ENCODE data around the gene HMX1.

The HMX1 gene

GRCh38 chr4:8857766-8858700 is 13.6 kb downstream of the HMX1 start:
- H3K36me3 ChIP-seq (ENCODE audit: control insufficient read depth in 5 of 5, insufficient read depth in 5 of 5, low read length in 5 of 5): no peaks in the 10 kb centered on the region
- peaks cover 64 to 91% (median 75%) of the 10 kb centered on the region in 5 donors for H3K27me3 ChIP-seq (ENCODE audit: control insufficient read depth in 5 of 5, insufficient read depth in 4 of 5, low read length in 5 of 5)
- peaks cover 0 to 4% (median 3%) of the 10 kb centered on the region in 5 donors for H3K9me3 ChIP-seq (ENCODE audit: control insufficient read depth in 5 of 5, low read length in 5 of 5)
- peak overlapping the region in 1 of 5 donors; percentile 36 for H3K4me3 ChIP-seq (ENCODE audit: low read depth in 1 of 5, low read length in 5 of 5)
- no peak overlapping the region for H3K27ac ChIP-seq (ENCODE audit: low read depth, low read length)
- peaks cover 0 to 25% (median 13%) of the 10 kb centered on the region in 5 donors for H3K4me1 ChIP-seq (ENCODE audit: control insufficient read depth in 5 of 5, insufficient read depth in 5 of 5, low read length in 5 of 5)
- H3K9ac ChIP-seq (ENCODE audit: low read length in 5 of 5): no peak overlapping the region

- H3K9ac ChIP-seq (ENCODE audit: low read length in 5 of 5): no peak overlapping the region
- no peak overlapping the region for H3K27ac ChIP-seq (ENCODE audit: low read depth, low read length)
- peaks cover 0 to 13% (median 12%) of the 10 kb centered on the region in 5 donors for H3K9me3 ChIP-seq (ENCODE audit: control insufficient read depth in 5 of 5, low read length in 5 of 5)
- peaks cover 57 to 90% (median 75%) of the 10 kb centered on the region in 5 donors for H3K27me3 ChIP-seq (ENCODE audit: control insufficient read depth in 5 of 5, insufficient read depth in 4 of 5, low read length in 5 of 5)
- H3K4me1 ChIP-seq (ENCODE audit: control insufficient read depth in 5 of 5, insufficient read depth in 5 of 5, low read length in 5 of 5): peaks cover 0 to 25% (median 13%) of the 10 kb centered on the region in 5 donors
- H3K36me3 ChIP-seq (ENCODE audit: control insufficient read depth in 5 of 5, insufficient read depth in 5 of 5, low read length in 5 of 5): no peaks in the 10 kb centered on the region
- H3K4me3 ChIP-seq (ENCODE audit: low read depth in 1 of 5, low read length in 5 of 5): peak overlapping the region in 3 of 5 donors; percentile 27 to 47 (median 36)
Measured at GRCh38 chr4:8856835-8857621, 14.6 kb downstream of the HMX1 start.

- Histone ChIP-seq H3K36me3 (ENCODE audit: control insufficient read depth in 5 of 5, insufficient read depth in 5 of 5, low read length in 5 of 5) (no peaks in the 10 kb centered on the region), H3K9me3 (ENCODE audit: control insufficient read depth in 5 of 5, low read length in 5 of 5) (peaks cover 0 to 13% (median 12%) of the 10 kb centered on the region in 5 donors), H3K27me3 (ENCODE audit: control insufficient read depth in 5 of 5, insufficient read depth in 4 of 5, low read length in 5 of 5) (peaks cover 55 to 90% (median 75%) of the 10 kb centered on the region in 5 donors)
Measured at GRCh38 chr4:8855818-8856245, 15.8 kb downstream of the HMX1 start.

GRCh38 chr4:8854931-8855330 is 16.7 kb downstream of the HMX1 start:
- peaks cover 58 to 92% (median 80%) of the 10 kb centered on the region in 5 donors for H3K27me3 ChIP-seq (ENCODE audit: control insufficient read depth in 5 of 5, insufficient read depth in 4 of 5, low read length in 5 of 5)
- no peak overlapping the region for H3K9ac ChIP-seq (ENCODE audit: low read length in 5 of 5)
- no peaks in the 10 kb centered on the region for H3K36me3 ChIP-seq (ENCODE audit: control insufficient read depth in 5 of 5, insufficient read depth in 5 of 5, low read length in 5 of 5)
- no peak overlapping the region for H3K27ac ChIP-seq (ENCODE audit: low read depth, low read length)
- no peak overlapping the region for H3K4me3 ChIP-seq (ENCODE audit: low read depth in 1 of 5, low read length in 5 of 5)
- peaks cover 0 to 18% (median 7%) of the 10 kb centered on the region in 5 donors for H3K4me1 ChIP-seq (ENCODE audit: control insufficient read depth in 5 of 5, insufficient read depth in 5 of 5, low read length in 5 of 5)
- H3K9me3 ChIP-seq (ENCODE audit: control insufficient read depth in 5 of 5, low read length in 5 of 5): peaks cover 0 to 13% (median 12%) of the 10 kb centered on the region in 5 donors

More at GRCh38 chr4:8855818-8856245, 15.8 kb downstream of the HMX1 start:
- H3K4me1 ChIP-seq (ENCODE audit: control insufficient read depth in 5 of 5, insufficient read depth in 5 of 5, low read length in 5 of 5): peaks cover 0 to 18% (median 7%) of the 10 kb centered on the region in 5 donors
- H3K27ac ChIP-seq (ENCODE audit: low read depth, low read length): no peak overlapping the region
- no peak overlapping the region for H3K9ac ChIP-seq (ENCODE audit: low read length in 5 of 5)
- no peak overlapping the region for H3K4me3 ChIP-seq (ENCODE audit: low read depth in 1 of 5, low read length in 5 of 5)

- no peak overlapping the region for H3K9ac ChIP-seq (ENCODE audit: low read length in 5 of 5)
- H3K4me3 ChIP-seq (ENCODE audit: low read depth in 1 of 5, low read length in 5 of 5): no peak overlapping the region
- no peaks in the 10 kb centered on the region for H3K36me3 ChIP-seq (ENCODE audit: control insufficient read depth in 5 of 5, insufficient read depth in 5 of 5, low read length in 5 of 5)
- peaks cover 50 to 89% (median 79%) of the 10 kb centered on the region in 5 donors for H3K27me3 ChIP-seq (ENCODE audit: control insufficient read depth in 5 of 5, insufficient read depth in 4 of 5, low read length in 5 of 5)
- H3K27ac ChIP-seq (ENCODE audit: low read depth, low read length): no peak overlapping the region
- peaks cover 0 to 18% (median 7%) of the 10 kb centered on the region in 5 donors for H3K4me1 ChIP-seq (ENCODE audit: control insufficient read depth in 5 of 5, insufficient read depth in 5 of 5, low read length in 5 of 5)
- peaks cover 0 to 13% (median 12%) of the 10 kb centered on the region in 5 donors for H3K9me3 ChIP-seq (ENCODE audit: control insufficient read depth in 5 of 5, low read length in 5 of 5)
Measured at GRCh38 chr4:8854016-8854415, 17.6 kb downstream of the HMX1 start.

GRCh38 chr4:8853249-8853648 is 18.4 kb downstream of the HMX1 start:
- no peak overlapping the region for H3K27ac ChIP-seq (ENCODE audit: low read depth, low read length)
- H3K9ac ChIP-seq (ENCODE audit: low read length in 5 of 5): no peak overlapping the region
- no peaks in the 10 kb centered on the region for H3K36me3 ChIP-seq (ENCODE audit: control insufficient read depth in 5 of 5, insufficient read depth in 5 of 5, low read length in 5 of 5)
- H3K27me3 ChIP-seq (ENCODE audit: control insufficient read depth in 5 of 5, insufficient read depth in 4 of 5, low read length in 5 of 5): peaks cover 50 to 88% (median 77%) of the 10 kb centered on the region in 5 donors
- H3K4me3 ChIP-seq (ENCODE audit: low read depth in 1 of 5, low read length in 5 of 5): no peak overlapping the region
- peaks cover 0 to 15% (median 7%) of the 10 kb centered on the region in 5 donors for H3K4me1 ChIP-seq (ENCODE audit: control insufficient read depth in 5 of 5, insufficient read depth in 5 of 5, low read length in 5 of 5)
- peaks cover 0 to 13% (median 12%) of the 10 kb centered on the region in 5 donors for H3K9me3 ChIP-seq (ENCODE audit: control insufficient read depth in 5 of 5, low read length in 5 of 5)

- Histone ChIP-seq H3K36me3 (ENCODE audit: control insufficient read depth in 5 of 5, insufficient read depth in 5 of 5, low read length in 5 of 5) (no peaks in the 10 kb centered on the region), H3K27me3 (ENCODE audit: control insufficient read depth in 5 of 5, insufficient read depth in 4 of 5, low read length in 5 of 5) (peaks cover 40 to 77% (median 70%) of the 10 kb centered on the region in 5 donors)
Measured at GRCh38 chr4:8852118-8852704, 19.4 kb downstream of the HMX1 start.

GRCh38 chr4:8851321-8852117 is 20.1 kb downstream of the HMX1 start:
- H3K27me3 ChIP-seq (ENCODE audit: control insufficient read depth in 5 of 5, insufficient read depth in 4 of 5, low read length in 5 of 5): peaks cover 40 to 75% (median 71%) of the 10 kb centered on the region in 5 donors
- H3K9ac ChIP-seq (ENCODE audit: low read length in 5 of 5): no peak overlapping the region
- H3K36me3 ChIP-seq (ENCODE audit: control insufficient read depth in 5 of 5, insufficient read depth in 5 of 5, low read length in 5 of 5): no peaks in the 10 kb centered on the region
- no peak overlapping the region for H3K27ac ChIP-seq (ENCODE audit: low read depth, low read length)
- H3K4me3 ChIP-seq (ENCODE audit: low read depth in 1 of 5, low read length in 5 of 5): no peak overlapping the region
- H3K9me3 ChIP-seq (ENCODE audit: control insufficient read depth in 5 of 5, low read length in 5 of 5): peaks cover 0 to 13% (median 12%) of the 10 kb centered on the region in 5 donors
- H3K4me1 ChIP-seq (ENCODE audit: control insufficient read depth in 5 of 5, insufficient read depth in 5 of 5, low read length in 5 of 5): no peaks in the 10 kb centered on the region

More at GRCh38 chr4:8852118-8852704, 19.4 kb downstream of the HMX1 start:
- H3K9ac ChIP-seq (ENCODE audit: low read length in 5 of 5): no peak overlapping the region
- no peak overlapping the region for H3K4me3 ChIP-seq (ENCODE audit: low read depth in 1 of 5, low read length in 5 of 5)
- peaks cover 0 to 13% (median 12%) of the 10 kb centered on the region in 5 donors for H3K9me3 ChIP-seq (ENCODE audit: control insufficient read depth in 5 of 5, low read length in 5 of 5)
- peaks cover 0 to 4% (median 2%) of the 10 kb centered on the region in 5 donors for H3K4me1 ChIP-seq (ENCODE audit: control insufficient read depth in 5 of 5, insufficient read depth in 5 of 5, low read length in 5 of 5)
- H3K27ac ChIP-seq (ENCODE audit: low read depth, low read length): no peak overlapping the region

- Histone ChIP-seq H3K27me3 (ENCODE audit: control insufficient read depth in 5 of 5, insufficient read depth in 4 of 5, low read length in 5 of 5) (peaks cover 40 to 75% (median 67%) of the 10 kb centered on the region in 5 donors), H3K27ac (ENCODE audit: low read depth, low read length) (no peak overlapping the region), H3K36me3 (ENCODE audit: control insufficient read depth in 5 of 5, insufficient read depth in 5 of 5, low read length in 5 of 5) (no peaks in the 10 kb centered on the region), H3K4me3 (ENCODE audit: low read depth in 1 of 5, low read length in 5 of 5) (no peak overlapping the region), H3K9me3 (ENCODE audit: control insufficient read depth in 5 of 5, low read length in 5 of 5) (peaks cover 0 to 16% (median 12%) of the 10 kb centered on the region in 5 donors), H3K9ac (ENCODE audit: low read length in 5 of 5) (no peak overlapping the region), H3K4me1 (ENCODE audit: control insufficient read depth in 5 of 5, insufficient read depth in 5 of 5, low read length in 5 of 5) (no peaks in the 10 kb centered on the region)
Measured at GRCh38 chr4:8850830-8851188, 20.8 kb downstream of the HMX1 start.

All from subcutaneous abdominal adipose tissue (tissue), 5 donors.